Upper lobe of left lung (tissue), 4 donors: Measurements from ENCODE around the gene GSTT4.
"Not testable (repeated sequence)": the region's sequence is repeated elsewhere in the genome, so short reads cannot be mapped to it uniquely, and the experiment has no call there.

Experiments used
- CTCF ChIP-seq, 6 experiments: fragments of 450-650 bp in 4 of 6; fragments of 200-600 bp in 2 of 6; sonication (generic) in 2 of 6; IDR thresholded peaks; one replicate each; pipeline ENCODE4 v1.5.1; 2016 to 2019; ENCODE audit warnings: antibody characterized with exemption in 6 of 6
- POLR2A ChIP-seq, 4 donors: fragments of 450-650 bp; IDR thresholded peaks; one replicate each; pipeline ENCODE4 v1.5.1; 2016 to 2017; ENCODE audit warnings: antibody characterized with exemption in 4 of 4, mild to moderate bottlenecking in 2 of 4
- POLR2AphosphoS5 ChIP-seq, 2 donors: sonication (generic); formaldehyde crosslinking; IDR thresholded peaks; one replicate each; pipeline ENCODE4 v1.5.1; 2017; ENCODE audit warnings: antibody characterized with exemption in 2 of 2

GRCh38 chr22:23953485-23953884 lies 51.8 kb downstream of the GSTT4 start:
- TF ChIP-seq POLR2A, CTCF, POLR2AphosphoS5 (IDR thresholded peaks at IDR 0.05): not testable (repeated sequence)
